LoVo (cell line): ENCODE results near the gene SNAP91.
"Not testable (repeated sequence)": the region's sequence is repeated elsewhere in the genome, so short reads cannot be mapped to it uniquely, and the experiment has no call there.

Experiments used
- DNase-seq: peaks from one replicate; pipeline ENCODE4 v3.0.0-alpha.2; 2016; ENCODE audit warnings: low spot score

SNAP91 gene

DNA sequence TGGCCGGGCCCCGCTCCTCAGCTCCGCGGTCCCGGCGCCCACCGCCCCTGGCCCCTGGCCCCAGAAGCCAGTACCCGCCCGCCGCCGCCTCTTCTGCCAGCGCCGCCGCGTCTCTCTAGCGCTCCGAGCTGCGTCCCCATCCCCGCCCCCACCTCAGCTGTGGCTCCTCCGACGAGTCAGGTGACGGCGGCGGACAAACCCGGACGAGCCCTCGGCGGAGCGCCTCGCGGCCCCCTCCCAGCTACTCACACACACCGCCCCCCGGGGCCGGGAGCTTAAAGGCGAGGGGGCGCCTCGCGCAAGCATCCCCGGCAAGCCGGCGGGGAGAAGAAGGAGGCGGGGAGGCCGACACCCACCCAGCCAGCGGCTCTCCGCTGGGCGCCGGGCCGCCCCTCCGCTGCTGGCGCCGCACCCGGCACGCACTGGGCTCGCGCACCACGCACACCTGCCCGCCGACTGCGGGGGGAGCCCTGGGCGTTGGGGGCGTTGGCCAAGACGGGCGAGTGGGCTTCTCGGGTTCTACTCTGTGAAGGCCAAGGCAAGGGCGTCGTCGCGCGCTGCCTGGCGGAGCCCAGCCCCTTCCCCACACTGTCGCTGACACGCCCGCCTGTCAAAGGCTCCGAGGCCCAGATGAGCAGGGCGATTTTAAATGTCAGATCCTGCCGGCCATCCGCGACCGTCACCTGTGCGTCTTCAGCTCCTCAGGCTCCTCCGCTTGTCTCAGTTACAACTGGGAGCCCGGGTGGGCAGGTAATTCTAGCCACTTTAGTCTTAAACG lies at the start of gene SNAP91:
SNAP91 (minus strand) TSS at position 132 of the 778 bp plus-strand sequence. CDS start 1,174 bp downstream, outside the sequence.
- DNase-seq: no peak

DNA sequence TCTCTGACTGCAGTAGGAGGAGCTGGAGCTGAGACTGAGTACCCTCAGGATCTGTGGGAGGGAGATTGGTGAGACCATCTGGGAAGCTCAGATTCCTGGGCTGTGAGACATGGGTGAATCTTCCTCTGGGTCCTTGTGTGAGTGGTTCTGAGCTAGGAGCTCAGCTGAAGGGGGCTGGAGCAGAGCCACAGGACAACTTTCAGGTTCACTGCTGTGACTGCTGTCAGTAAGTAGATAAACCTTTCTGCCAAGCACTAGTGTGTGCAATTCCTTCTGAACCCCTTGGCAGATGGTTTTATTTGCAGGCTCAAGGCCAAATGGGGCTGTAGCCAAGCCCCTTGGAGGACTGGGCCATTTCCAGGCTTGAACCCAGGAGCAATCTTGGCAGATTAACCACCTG lies 49.6 kb upstream of the SNAP91 start:
- DNase-seq: no peak

- DNase-seq: no peak
Observed at GRCh38 chr6:83757021-83757420, 48.1 kb upstream of the SNAP91 start.

GRCh38 chr6:83756565-83756964 lies 47.7 kb upstream of the SNAP91 start:
- no peak for DNase-seq

DNA sequence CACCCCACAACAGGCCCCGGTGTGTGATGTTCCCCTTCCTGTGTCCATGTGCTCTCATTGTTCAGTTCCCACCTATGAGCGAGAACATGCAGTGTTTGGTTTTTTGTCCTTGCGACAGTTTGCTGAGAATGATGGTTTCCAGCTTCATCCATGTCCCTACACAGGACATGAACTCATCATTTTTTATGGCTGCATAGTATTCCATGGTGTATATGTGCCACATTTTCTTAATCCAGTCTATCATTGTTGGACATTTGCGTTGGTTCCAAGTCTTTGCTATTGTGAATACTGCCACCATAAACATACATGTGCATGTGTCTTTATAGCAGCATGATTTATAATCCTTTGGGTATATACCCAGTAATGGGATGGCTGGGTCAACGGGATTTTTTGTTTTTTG lies 43.5 kb upstream of the SNAP91 start:
- not testable (repeated sequence) for DNase-seq

DNA sequence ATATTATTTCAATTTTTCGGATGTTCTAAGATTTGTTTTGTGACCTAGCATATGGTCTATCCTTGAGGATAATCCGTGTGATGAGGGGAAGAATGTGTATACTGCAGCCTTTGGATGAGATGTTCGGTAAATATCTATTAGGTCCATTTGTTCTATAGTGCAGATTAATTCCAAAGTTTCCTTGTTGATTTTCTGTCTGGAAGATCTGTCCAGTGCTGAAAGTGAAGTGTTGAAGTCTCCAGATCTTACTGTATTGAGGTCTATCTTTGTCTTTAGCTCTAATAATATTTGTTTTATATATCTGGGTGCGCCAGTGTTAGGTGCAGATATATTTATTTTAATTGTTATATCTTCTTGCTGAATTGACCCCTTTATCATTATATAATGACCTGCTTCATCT lies 32.2 kb upstream of the SNAP91 start:
- no peak for DNase-seq

GRCh38 chr6:83735461-83735860 lies 26.6 kb upstream of the SNAP91 start:
- no peak for DNase-seq

DNA sequence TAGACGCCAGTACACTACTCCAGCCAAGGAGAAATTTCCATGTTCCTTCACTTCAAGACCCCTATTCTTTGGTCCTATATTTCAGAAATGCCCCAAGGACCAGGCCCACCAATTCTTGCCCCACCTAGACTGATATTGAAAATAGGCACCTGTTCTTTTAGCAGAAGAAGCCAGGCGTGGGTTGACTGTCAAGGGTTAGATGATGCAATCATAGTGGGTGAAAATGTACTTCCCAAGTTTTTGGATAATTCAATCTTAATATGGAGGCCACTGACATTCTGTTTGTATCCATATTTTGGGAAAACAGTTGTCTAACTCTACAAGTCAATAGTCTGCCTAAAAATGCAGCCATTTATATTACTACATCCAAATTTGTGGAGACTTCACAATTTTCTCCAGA lies 21.0 kb upstream of the SNAP91 start:
- no peak for DNase-seq

DNA sequence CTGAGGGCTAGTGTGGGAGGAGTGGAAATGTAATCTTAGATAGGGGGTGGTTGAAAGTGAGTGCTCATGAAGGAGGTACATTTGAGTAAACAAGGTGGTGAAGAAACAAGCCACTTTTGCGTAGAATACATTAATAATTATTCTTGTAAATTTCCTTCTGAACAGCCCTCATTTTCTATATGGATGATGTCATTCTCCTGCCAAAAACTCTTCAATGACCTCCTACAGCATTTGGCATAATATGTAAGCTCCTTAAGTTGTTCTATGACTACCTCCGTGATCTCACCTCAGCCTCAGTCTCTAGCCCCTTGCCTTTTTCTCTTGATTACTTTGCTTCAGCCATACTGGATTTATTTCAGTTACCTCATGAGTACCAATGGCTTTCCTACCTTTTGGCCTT lies 14.0 kb upstream of the SNAP91 start:
- no peak for DNase-seq

- no peak for DNase-seq
Observed at GRCh38 chr6:83717809-83718208, 8.9 kb upstream of the SNAP91 start.

DNA sequence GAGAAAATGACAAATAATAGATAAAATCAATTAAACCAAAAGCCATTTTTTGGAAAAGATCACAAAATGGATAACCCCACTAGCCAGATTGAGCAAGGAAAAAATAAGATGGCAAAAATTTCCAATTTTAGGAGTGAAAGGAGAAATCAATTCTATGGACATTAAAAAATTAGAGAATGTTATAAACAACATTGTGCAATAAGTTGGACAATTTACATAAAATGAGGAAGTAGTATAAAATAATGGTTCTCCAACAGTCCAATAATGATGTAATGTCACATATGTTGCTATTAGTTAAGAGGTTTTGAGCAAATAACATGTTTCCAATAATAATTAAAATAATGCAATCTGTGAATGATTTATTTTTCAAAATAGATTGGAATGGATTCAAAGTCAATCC lies 3.1 kb upstream of the SNAP91 start:
- no peak for DNase-seq

- no peak for DNase-seq
Observed at GRCh38 chr6:83709748-83710050, 798 bp upstream of the SNAP91 start.

DNA sequence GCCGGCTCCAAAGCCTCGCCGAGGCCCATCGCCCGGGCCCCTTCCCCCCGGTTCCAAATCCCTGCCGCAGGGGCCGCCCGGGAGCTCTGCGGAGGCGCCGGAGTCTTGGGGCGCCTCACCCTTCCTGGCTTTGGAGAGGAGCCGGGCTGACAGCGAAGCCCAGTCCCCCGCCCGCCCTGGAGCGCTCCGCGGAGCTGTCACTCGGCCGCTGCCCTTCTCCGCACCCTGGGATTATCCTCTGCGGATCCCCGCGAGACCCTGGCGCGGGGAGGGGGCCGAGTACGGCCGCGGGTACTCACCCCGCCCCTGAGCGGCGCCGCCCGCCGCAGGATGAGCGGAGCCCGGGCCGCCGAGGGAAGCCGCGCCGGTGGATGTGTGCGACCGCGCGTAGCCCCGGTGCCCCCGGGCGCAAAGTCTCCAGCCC lies 343 bp downstream of the SNAP91 start:
- DNase-seq: no peak

- no peak for DNase-seq
Observed at GRCh38 chr6:83707829-83708545, 914 bp downstream of the SNAP91 start.

- no peak for DNase-seq
Observed at GRCh38 chr6:83702749-83703148, 6.2 kb downstream of the SNAP91 start.

- no peak for DNase-seq
Observed at GRCh38 chr6:83702077-83702476, 6.8 kb downstream of the SNAP91 start.

GRCh38 chr6:83696674-83697073 lies 12.2 kb downstream of the SNAP91 start:
- DNase-seq: no peak

GRCh38 chr6:83685481-83685880 lies 23.4 kb downstream of the SNAP91 start:
- DNase-seq: no peak

DNA sequence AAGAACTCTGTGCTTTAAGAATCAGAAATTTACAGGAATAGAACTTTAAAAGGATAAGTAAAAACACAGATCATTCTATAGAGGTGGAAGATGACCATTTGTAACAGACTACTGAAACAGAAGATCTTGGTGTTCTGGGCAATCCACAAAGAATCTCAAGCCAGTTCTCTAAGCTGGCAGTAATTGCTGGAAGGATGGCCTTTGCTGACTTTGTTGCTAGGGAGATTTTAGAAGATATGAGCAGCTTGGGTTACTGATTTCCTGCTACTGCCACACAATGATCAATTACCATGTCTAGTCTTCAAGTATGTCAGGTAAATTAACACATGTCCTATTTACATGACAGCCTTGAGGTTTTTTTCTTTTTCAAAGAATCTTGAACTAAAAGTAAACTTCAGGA lies 31.1 kb downstream of the SNAP91 start:
- DNase-seq: no peak

DNA sequence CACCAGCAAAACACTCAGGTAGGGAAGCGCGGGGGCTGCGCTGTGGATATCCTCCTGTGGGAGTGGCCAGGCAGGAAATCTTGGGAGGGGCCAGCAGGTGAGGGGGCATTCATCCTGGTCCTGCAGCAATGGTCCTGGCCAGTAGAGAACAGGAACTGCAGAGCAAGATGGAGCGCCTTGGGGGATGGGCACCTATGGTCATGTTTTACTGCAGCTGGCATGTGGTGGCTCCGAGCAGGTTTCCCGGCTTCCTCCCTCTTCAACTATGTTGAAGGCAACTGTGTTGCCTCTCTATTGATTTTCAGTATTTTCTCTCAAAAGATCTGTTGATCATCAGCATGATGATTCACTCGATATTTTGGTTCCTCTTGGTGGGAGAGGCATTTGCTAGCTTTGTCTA lies 70.9 kb downstream of the SNAP91 start:
- DNase-seq: no peak

GRCh38 chr6:83636800-83637199 lies 72.1 kb downstream of the SNAP91 start:
- no peak for DNase-seq

- DNase-seq: no peak
Observed at GRCh38 chr6:83633609-83634008, 75.3 kb downstream of the SNAP91 start.

DNA sequence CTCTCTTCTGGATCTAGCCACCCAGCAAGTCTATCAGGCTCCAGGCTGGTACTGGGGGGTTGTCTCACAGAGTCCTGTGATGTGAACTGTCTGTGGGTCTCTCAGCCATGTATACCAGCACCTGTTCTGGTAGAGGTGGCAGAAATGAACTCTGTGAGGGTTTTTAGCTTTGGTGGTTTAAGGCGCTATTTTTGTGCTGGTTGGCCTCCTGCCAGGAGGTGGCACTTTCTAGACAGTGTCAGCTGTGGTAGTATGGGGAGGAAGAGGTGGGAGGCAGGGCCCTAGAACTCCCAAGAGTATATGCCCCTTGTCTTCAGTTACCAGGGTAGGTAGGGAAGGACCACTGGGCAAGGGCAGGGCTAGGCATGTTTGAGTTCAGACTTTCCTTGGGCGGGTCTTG lies 75.8 kb downstream of the SNAP91 start:
- no peak for DNase-seq

GRCh38 chr6:83629908-83630307 lies 79.0 kb downstream of the SNAP91 start:
- not testable (repeated sequence) for DNase-seq
